Muscle of leg (tissue), 11 donors: Measurements from ENCODE around the gene HCST. TPM values are rescaled to one million over a fixed set of nuclear protein-coding genes. Genes with fewer than 3 reads are reported as not detected.
"Not testable (repeated sequence)": the region's sequence is repeated elsewhere in the genome, so short reads cannot be mapped to it uniquely, and the experiment has no call there.

ENCODE experiments used
- DNase-seq: peaks from one replicate; pipeline ENCODE4 v3.0.0; 2013
- H3K27ac ChIP-seq: one replicate; pipeline ENCODE4 v1.5.1; 2013; ENCODE audit warnings: mild to moderate bottlenecking, low read length, control low read depth
- H3K27me3 ChIP-seq: one replicate; pipeline ENCODE4 v1.6.1; 2013; ENCODE audit warnings: low read length; ENCODE audit not compliant: control insufficient read depth, insufficient read depth
- H3K36me3 ChIP-seq: one replicate; pipeline ENCODE4 v1.6.1; 2013; ENCODE audit warnings: low read length; ENCODE audit not compliant: control insufficient read depth, insufficient read depth
- H3K4me1 ChIP-seq: one replicate; pipeline ENCODE4 v1.6.1; 2013; ENCODE audit warnings: low read length; ENCODE audit not compliant: control insufficient read depth, insufficient read depth
- H3K4me3 ChIP-seq: one replicate; pipeline ENCODE4 v1.5.1; 2013; ENCODE audit warnings: low read length, control low read depth
- H3K9me3 ChIP-seq: replicated peaks from 2 replicates; pipeline ENCODE4 v1.6.1; 2013; ENCODE audit warnings: low read depth, low read length; ENCODE audit not compliant: control insufficient read depth
- WGBS: methylation state at CpG from one replicate; pipeline ENCODE4 v1.1.5; 2013; ENCODE audit warnings: missing lambda C conversion rate; ENCODE audit not compliant: insufficient coverage; 5-methylcytosine and 5-hydroxymethylcytosine counted together
- polyA plus RNA-seq, 8 donors: library from polyadenylated mRNA; unstranded; fragments of 120-200 nt; gene quantifications; one replicate each; pipeline versions ENCODE4 v1.2.1 to v1.2.3, GENCODE V29; 2013; ENCODE audit warnings: inconsistent platforms in 1 of 8, low replicate concordance in 1 of 8; ENCODE audit not compliant: insufficient read length in 8 of 8, insufficient read depth in 1 of 8
- total RNA-seq: library from RNA; stranded (reverse); fragments of 120-200 nt; gene quantifications from one replicate; pipeline ENCODE4 v1.2.4, GENCODE V29; 2013

The HCST gene
- total and polyA plus RNA-seq, 9 donors, result 3.5 to 7.8 (median 5.5) TPM

- Histone ChIP-seq H3K4me3 (no peak overlapping the region), H3K27ac (no peak overlapping the region), H3K9me3 (no peaks in the 10 kb centered on the region), H3K4me1 (no peaks in the 10 kb centered on the region), H3K36me3 (no peaks in the 10 kb centered on the region), H3K27me3 (peaks cover 58% of the 10 kb centered on the region)
- no peak for DNase-seq
- WGBS, result 87% methylated on average over 14 of the region's 14 CpGs
Measured at GRCh38 chr19:35862528-35862927, 39.8 kb upstream of the HCST start.

DNA sequence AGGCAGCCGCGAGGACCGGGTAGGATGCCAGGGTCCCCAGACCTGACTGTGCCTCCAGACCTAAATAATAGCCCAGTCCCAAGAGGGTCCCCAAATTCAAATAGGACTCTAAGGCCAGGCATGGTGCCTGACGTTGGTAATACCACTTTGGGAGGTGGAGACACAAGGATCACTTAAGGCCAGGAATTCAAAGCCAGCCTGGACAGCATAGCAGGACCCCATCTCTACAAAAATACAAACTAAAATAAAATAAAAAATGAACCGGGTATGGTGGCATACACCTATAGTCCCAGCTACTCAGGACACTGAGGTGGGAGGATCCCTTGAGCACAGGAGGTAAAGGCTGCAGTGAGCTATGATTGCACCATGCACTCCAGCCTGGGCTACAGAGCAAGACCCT, 39.3 kb upstream of the HCST start:
- Histone ChIP-seq H3K4me3 (no peak overlapping the region), H3K27me3 (peaks cover 61% of the 10 kb centered on the region), H3K36me3 (no peaks in the 10 kb centered on the region), H3K27ac (no peak overlapping the region), H3K9me3 (no peaks in the 10 kb centered on the region), H3K4me1 (peaks cover 2% of the 10 kb centered on the region)
- 93% methylated on average over 3 of the region's 5 CpGs for WGBS
- no peak for DNase-seq

DNA sequence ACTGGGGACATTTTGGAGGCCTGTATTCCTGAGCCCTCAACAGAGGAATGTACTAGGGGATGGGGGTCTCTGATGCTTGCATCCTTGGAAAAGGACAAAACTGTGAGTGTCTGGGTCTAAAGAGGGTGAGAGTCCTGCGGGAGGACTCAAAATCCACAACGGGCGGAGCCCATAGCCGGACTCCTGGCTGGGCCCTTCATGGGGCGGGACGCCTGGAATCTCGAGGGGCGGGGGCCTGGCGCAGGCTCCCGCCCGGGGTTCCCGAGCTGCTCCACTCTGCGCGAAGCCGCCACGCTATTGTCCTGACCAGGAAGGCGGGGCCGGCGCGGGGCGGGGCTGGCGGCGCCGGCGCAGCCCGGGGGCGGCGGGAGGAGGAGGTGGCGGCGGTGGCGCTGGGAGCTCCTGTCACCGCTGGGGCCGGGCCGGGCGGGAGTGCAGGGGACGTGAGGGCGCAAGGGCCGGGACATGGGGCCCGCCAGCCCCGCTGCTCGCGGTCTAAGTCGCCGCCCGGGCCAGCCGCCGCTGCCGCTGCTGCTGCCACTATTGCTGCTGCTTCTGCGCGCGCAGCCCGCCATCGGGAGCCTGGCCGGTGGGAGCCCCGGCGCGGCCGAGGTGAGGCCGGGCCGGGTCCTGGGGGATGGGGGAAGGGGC, 34.0 kb upstream of the HCST start, which contains the start of gene APLP1:
APLP1 (plus strand) TSS at position 403 of the 651 bp plus-strand sequence; CDS start at position 466, 63 bp downstream.
- Histone ChIP-seq H3K9me3 (no peaks in the 10 kb centered on the region), H3K36me3 (no peaks in the 10 kb centered on the region), H3K4me1 (peaks cover 20% of the 10 kb centered on the region), H3K4me3 (peak within 1 kb of the TSS; percentile 21), H3K27me3 (peaks cover 41% of the 10 kb centered on the region), H3K27ac (no peak within 1 kb of the TSS)
- WGBS, result 0% methylated on average over 58 of the region's 60 CpGs
- DNase-seq, result peak; percentile 77

GRCh38 chr19:35868823-35869326, 33.5 kb upstream of the HCST start:
- H3K4me3 ChIP-seq, result peak overlapping the region; percentile 21
- H3K4me1 ChIP-seq, result peaks cover 20% of the 10 kb centered on the region
- peaks cover 41% of the 10 kb centered on the region for H3K27me3 ChIP-seq
- WGBS, result 0% methylated on average over 10 of the region's 15 CpGs
- no peak for DNase-seq
- no peaks in the 10 kb centered on the region for H3K36me3 ChIP-seq
- H3K27ac ChIP-seq, result no peak overlapping the region
- no peaks in the 10 kb centered on the region for H3K9me3 ChIP-seq

DNA sequence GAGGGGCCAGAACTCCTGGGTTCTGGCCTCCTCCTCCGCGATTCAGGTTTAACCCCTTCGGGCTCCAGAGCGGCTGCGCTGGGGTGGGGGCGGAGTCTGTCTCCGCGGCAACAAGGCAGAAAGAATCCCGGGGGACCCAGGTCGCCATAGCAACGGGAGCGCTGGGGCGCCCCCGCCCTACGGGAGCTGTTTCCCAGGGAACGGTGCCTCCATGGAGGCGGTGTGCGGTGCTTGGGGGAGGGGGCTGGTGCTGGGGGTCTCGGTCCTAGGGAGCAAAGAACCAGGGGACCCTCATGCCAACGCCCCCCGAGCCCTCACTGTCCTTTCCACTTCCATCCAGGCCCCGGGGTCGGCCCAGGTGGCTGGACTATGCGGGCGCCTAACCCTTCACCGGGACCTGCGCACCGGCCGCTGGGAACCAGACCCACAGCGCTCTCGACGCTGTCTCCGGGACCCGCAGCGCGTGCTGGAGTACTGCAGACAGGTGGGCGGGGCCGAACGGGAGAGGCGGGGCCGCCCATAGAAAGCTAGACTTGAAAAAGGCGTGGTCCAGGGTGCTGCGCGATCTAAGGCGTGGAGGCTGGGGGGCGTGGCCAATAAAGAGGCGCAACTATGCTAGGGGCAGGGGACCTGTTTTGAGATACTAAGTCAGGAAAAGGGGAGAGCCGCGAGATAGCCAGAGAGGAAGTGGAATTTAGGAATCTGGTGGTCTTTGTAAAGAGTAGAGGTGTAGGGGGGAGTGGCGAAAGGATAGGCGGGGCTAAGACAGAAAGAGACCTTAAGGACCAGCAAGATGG, 32.8 kb upstream of the HCST start:
- Histone ChIP-seq H3K4me3 (peak overlapping the region; percentile 4), H3K27me3 (peaks cover 38% of the 10 kb centered on the region), H3K27ac (no peak overlapping the region), H3K9me3 (no peaks in the 10 kb centered on the region), H3K36me3 (no peaks in the 10 kb centered on the region), H3K4me1 (peaks cover 20% of the 10 kb centered on the region)
- 1% methylated on average over 48 of the region's 51 CpGs for WGBS
- DNase-seq, result peak; percentile 59

DNA sequence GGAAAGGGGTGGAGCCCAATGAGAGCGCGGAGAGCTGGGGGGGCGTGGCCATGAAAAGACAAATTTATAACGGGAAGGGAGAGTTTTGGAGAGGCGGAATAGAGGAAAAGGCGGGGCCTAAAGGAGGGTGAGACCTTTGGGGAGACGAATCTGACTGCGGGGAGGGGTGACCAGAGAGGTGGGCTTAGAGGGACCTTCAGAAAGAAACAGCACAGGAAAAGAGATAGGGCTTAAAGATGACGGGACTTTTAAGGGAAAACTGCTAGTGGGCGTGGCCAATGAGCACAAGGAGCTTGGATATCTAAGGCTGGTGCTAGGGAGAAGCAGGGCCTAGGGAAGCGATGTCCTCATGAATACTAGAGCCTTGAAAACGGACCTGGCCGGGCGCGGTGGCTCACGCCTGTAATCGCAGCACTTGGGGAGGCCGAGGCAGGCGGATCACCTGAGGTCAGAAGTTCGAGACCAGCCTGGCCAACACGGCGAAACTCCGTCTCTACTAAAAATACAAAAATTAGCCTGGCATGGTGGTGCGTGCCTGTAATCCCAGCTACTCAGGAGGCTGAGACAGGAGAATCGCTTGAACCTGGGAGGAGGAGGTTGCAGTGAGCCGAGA, 32.1 kb upstream of the HCST start:
- H3K36me3 ChIP-seq, H3K4me3 ChIP-seq, H3K9me3 ChIP-seq, H3K27ac ChIP-seq, DNase-seq: not testable (repeated sequence)
- WGBS, result 37% methylated on average over 24 of the region's 26 CpGs
- Histone ChIP-seq H3K4me1 (peaks cover 20% of the 10 kb centered on the region), H3K27me3 (peaks cover 38% of the 10 kb centered on the region)

DNA sequence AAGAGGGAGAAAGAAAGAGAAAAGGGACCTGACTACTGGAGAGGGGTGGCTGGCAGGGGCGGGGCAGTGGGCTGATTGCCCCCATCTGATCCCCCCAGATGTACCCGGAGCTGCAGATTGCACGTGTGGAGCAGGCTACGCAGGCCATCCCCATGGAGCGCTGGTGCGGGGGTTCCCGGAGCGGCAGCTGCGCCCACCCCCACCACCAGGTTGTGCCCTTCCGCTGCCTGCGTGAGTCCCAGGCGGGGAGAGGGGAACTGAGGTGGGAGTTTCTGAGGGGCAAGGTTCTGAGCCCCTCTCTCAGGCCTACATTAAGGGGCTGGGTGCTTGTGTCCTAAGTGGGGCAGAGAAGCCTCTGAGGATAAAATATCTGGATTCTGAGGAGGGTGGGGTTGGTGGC, 31.5 kb upstream of the HCST start:
- DNase-seq, result no peak
- H3K9me3 ChIP-seq, result no peaks in the 10 kb centered on the region
- H3K27me3 ChIP-seq, result peaks cover 38% of the 10 kb centered on the region
- 70% methylated on average over 9 of the region's 12 CpGs for WGBS
- H3K4me1 ChIP-seq, result peaks cover 20% of the 10 kb centered on the region
- H3K36me3 ChIP-seq, result no peaks in the 10 kb centered on the region
- no peak overlapping the region for H3K4me3 ChIP-seq
- H3K27ac ChIP-seq, result no peak overlapping the region

DNA sequence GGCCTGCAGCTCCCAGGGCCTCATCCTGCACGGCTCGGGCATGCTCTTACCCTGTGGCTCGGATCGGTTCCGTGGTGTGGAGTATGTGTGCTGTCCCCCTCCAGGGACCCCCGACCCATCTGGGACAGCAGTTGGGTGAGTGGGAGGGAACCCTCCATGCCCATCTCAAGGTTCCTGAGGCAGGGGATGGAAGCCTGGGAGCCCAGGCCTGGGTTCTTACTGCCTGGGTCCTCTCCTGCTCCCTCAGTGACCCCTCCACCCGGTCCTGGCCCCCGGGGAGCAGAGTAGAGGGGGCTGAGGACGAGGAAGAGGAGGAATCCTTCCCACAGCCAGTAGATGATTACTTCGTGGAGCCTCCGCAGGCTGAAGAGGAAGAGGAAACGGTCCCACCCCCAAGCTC, 30.7 kb upstream of the HCST start:
- 94% methylated on average over 5 of the region's 12 CpGs for WGBS
- no peak overlapping the region for H3K4me3 ChIP-seq
- no peak overlapping the region for H3K27ac ChIP-seq
- DNase-seq, result no peak
- peaks cover 20% of the 10 kb centered on the region for H3K4me1 ChIP-seq
- no peaks in the 10 kb centered on the region for H3K36me3 ChIP-seq
- no peaks in the 10 kb centered on the region for H3K9me3 ChIP-seq
- H3K27me3 ChIP-seq, result peaks cover 37% of the 10 kb centered on the region

- Histone ChIP-seq H3K27me3 (peaks cover 32% of the 10 kb centered on the region), H3K27ac (no peak overlapping the region), H3K4me1 (peaks cover 20% of the 10 kb centered on the region), H3K36me3 (no peaks in the 10 kb centered on the region), H3K4me3 (no peak overlapping the region), H3K9me3 (no peaks in the 10 kb centered on the region)
- 25% methylated on average over 1 of the region's 5 CpGs for WGBS
- DNase-seq, result no peak
Measured at GRCh38 chr19:35872180-35872579, 30.1 kb upstream of the HCST start.

DNA sequence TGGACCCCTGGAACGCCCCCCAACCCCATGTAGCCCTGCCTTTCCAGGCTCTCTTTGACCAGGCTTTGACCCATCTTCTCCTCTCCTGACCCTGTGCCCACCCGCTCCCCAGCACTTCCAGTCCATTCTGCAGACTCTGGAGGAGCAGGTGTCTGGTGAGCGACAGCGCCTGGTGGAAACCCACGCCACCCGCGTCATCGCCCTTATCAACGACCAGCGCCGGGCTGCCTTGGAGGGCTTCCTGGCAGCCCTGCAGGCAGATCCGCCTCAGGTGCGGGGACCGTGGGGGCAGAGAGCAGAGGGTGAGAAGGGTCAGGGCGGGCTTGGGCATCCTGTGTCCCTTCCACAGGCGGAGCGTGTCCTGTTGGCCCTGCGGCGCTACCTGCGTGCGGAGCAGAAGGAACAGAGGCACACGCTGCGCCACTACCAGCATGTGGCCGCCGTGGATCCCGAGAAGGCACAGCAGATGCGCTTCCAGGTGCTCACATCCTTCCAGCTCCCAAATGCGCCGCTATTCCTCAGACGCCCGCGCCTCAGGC, 27.9 kb upstream of the HCST start:
- Histone ChIP-seq H3K27me3 (peaks cover 14% of the 10 kb centered on the region), H3K27ac (no peak overlapping the region), H3K36me3 (no peaks in the 10 kb centered on the region), H3K9me3 (no peaks in the 10 kb centered on the region), H3K4me3 (no peak overlapping the region), H3K4me1 (peaks cover 10% of the 10 kb centered on the region)
- WGBS, result 90% methylated on average over 31 of the region's 32 CpGs
- DNase-seq, result no peak
